HFFc6 (cell line): ENCODE measurements around the gene ENDOV. TPM values are rescaled to one million over a fixed set of nuclear protein-coding genes. Genes with fewer than 3 reads are reported as not detected.

Experiments
- DNase-seq: peaks from one replicate; pipeline ENCODE4 v3.0.0-alpha.2; 2018
- H3K27ac Mint-ChIP-seq: 2 replicates; pipeline ENCODE4 v1.8.0; 2020; ENCODE audit warnings: mild to moderate bottlenecking, mixed read lengths
- H3K27me3 Mint-ChIP-seq: 2 replicates; pipeline ENCODE4 v1.8.0; 2021; ENCODE audit warnings: mild to moderate bottlenecking, moderate library complexity, mixed read lengths; ENCODE audit not compliant: insufficient read depth
- H3K36me3 Mint-ChIP-seq: 2 replicates; pipeline ENCODE4 v1.8.0; 2021; ENCODE audit warnings: low read depth, mixed read lengths
- H3K4me1 Mint-ChIP-seq: 2 replicates; pipeline ENCODE4 v1.8.0; 2020; ENCODE audit warnings: low read depth, mixed read lengths
- H3K4me3 Mint-ChIP-seq: 2 replicates; pipeline ENCODE4 v1.8.0; 2020; ENCODE audit warnings: mild to moderate bottlenecking, moderate library complexity, mixed read lengths
- H3K9me3 Mint-ChIP-seq: 2 replicates; pipeline ENCODE4 v1.8.0; 2020; ENCODE audit warnings: mild to moderate bottlenecking, mixed read lengths
- CTCF ChIP-seq: fragments of 200-600 bp; sonication (generic); IDR thresholded peaks from 2 replicates; pipeline ENCODE4 v1.5.0; 2021; ENCODE audit warnings: antibody characterized with exemption, mild to moderate bottlenecking
- total RNA-seq, 6 experiments: library from RNA; stranded (reverse); fragmentation: NEBNext Ultra II Directional; extraction: Animal tissue kit (Norgen Biotek cat#: 25700); gene quantifications; 2 replicates in 1 of 6; 3 replicates in 5 of 6; pipeline ENCODE4 v1.2.3, GENCODE V29; 2021

ENDOV gene
- total RNA-seq, 6 experiments from 2014 or later, result 11.7 to 17.3 (median 13.7) TPM

- peaks cover 20% of the 10 kb centered on the region for H3K36me3 Mint-ChIP-seq
- H3K9me3 Mint-ChIP-seq, result no peaks in the 10 kb centered on the region
- no peak overlapping the region for H3K27ac Mint-ChIP-seq
- no peak for DNase-seq
- no peak overlapping the region for H3K4me3 Mint-ChIP-seq
- peaks cover 3% of the 10 kb centered on the region; the same call in 1 of the 2 replicates for H3K27me3 Mint-ChIP-seq
- peaks cover 5% of the 10 kb centered on the region for H3K4me1 Mint-ChIP-seq
- TF ChIP-seq CTCF, result no peak
These were observed 26.4 kb upstream of the ENDOV start for GRCh38 chr17:80388601-80389000.

GRCh38 chr17:80389011-80389995 lies 25.7 kb upstream of the ENDOV start:
- no peak for DNase-seq
- peaks cover 14% of the 10 kb centered on the region for H3K36me3 Mint-ChIP-seq
- no peaks in the 10 kb centered on the region for H3K9me3 Mint-ChIP-seq
- H3K27me3 Mint-ChIP-seq, result peaks cover 3% of the 10 kb centered on the region; the same call in 1 of the 2 replicates
- no peak for TF ChIP-seq CTCF
- no peak overlapping the region for H3K4me3 Mint-ChIP-seq
- peaks cover 10% of the 10 kb centered on the region for H3K4me1 Mint-ChIP-seq
- H3K27ac Mint-ChIP-seq, result no peak overlapping the region

- Mint-ChIP-seq H3K27ac (no peak overlapping the region; the same call in 1 of the 2 replicates), H3K9me3 (no peaks in the 10 kb centered on the region), H3K4me1 (peaks cover 10% of the 10 kb centered on the region), H3K27me3 (no peaks in the 10 kb centered on the region; the same call in 1 of the 2 replicates), H3K36me3 (peaks cover 9% of the 10 kb centered on the region; the same call in 1 of the 2 replicates), H3K4me3 (no peak overlapping the region)
- DNase-seq, result no peak
- no peak for TF ChIP-seq CTCF
These were observed 21.6 kb upstream of the ENDOV start for GRCh38 chr17:80393241-80393890.

- no peaks in the 10 kb centered on the region; the same call in 1 of the 2 replicates for H3K27me3 Mint-ChIP-seq
- H3K4me3 Mint-ChIP-seq, result no peak overlapping the region
- peaks cover 9% of the 10 kb centered on the region; the same call in 1 of the 2 replicates for H3K36me3 Mint-ChIP-seq
- no peak for TF ChIP-seq CTCF
- peaks cover 10% of the 10 kb centered on the region for H3K4me1 Mint-ChIP-seq
- no peak for DNase-seq
- no peak overlapping the region; the same call in 1 of the 2 replicates for H3K27ac Mint-ChIP-seq
- H3K9me3 Mint-ChIP-seq, result no peaks in the 10 kb centered on the region
These were observed 21.0 kb upstream of the ENDOV start for GRCh38 chr17:80393961-80394360.

- H3K4me1 Mint-ChIP-seq, result peaks cover 10% of the 10 kb centered on the region
- H3K27me3 Mint-ChIP-seq, result no peaks in the 10 kb centered on the region; the same call in 1 of the 2 replicates
- H3K4me3 Mint-ChIP-seq, result no peak overlapping the region
- TF ChIP-seq CTCF, result no peak
- H3K36me3 Mint-ChIP-seq, result peaks cover 9% of the 10 kb centered on the region; the same call in 1 of the 2 replicates
- no peak for DNase-seq
- H3K9me3 Mint-ChIP-seq, result no peaks in the 10 kb centered on the region
- H3K27ac Mint-ChIP-seq, result no peak overlapping the region
These were observed 20.2 kb upstream of the ENDOV start for GRCh38 chr17:80394629-80395216.
